ENCODE measurements around the gene ARMC7. TPM values are rescaled to one million over a fixed set of nuclear protein-coding genes. Genes with fewer than 3 reads are reported as not detected.

ARMC7 gene
- total RNA-seq, 1 experiment from 2014 or later = 43.2 TPM

GRCh38 chr17:75130059-75130631 lies 20.4 kb downstream of the ARMC7 start:
- CTCF ChIA-PET = interaction anchor here (1.3 to 4.9 kb wide), 7 partner anchors 15 to 168 kb away, joined by 3 to 50 read pairs (median 9); partner anchors contain the start of gene ARMC7
- no TSS peak for BruUV-seq (replicated peaks)
- Histone ChIP-seq H3K4me3 (replicated peaks in 1 of 2; ENCODE audit: low read depth in 1 of 2, low read length in 2 of 2) (peak overlapping the region; percentile 85), H3K27ac (ENCODE audit: low read depth, low read length) (peak overlapping the region; percentile 99), H3K9me3 (ENCODE audit: control insufficient read depth in 1 of 2, insufficient read depth in 1 of 2, low read depth in 1 of 2, low read length in 2 of 2) (no peaks in the 10 kb centered on the region), H3K79me2 (ENCODE audit: insufficient read depth, low read length) (peaks cover 71% of the 10 kb centered on the region), H3K9ac (ENCODE audit: low read length) (peak overlapping the region; percentile 99), H3K9me2 (ENCODE audit: insufficient read depth) (no peaks in the 10 kb centered on the region), H3K4me2 (ENCODE audit: low read length) (peak overlapping the region; percentile 86), H3K36me3 (ENCODE audit: control insufficient read depth in 1 of 2, insufficient read depth in 2 of 2, low read length in 2 of 2) (peaks cover 1 to 33% of the 10 kb centered on the region in 2 experiments; a peak in 1 of 4 replicates), H3K4me1 (ENCODE audit: control insufficient read depth in 1 of 2, insufficient read depth in 2 of 2, low read length in 2 of 2) (peaks cover 37 to 77% of the 10 kb centered on the region in 2 experiments), H4K20me1 (ENCODE audit: insufficient read depth) (no peaks in the 10 kb centered on the region), H2AFZ (ENCODE audit: low read depth, low read length, poor library complexity, severe bottlenecking) (no peak overlapping the region), H3K27me3 (ENCODE audit: insufficient read depth, low read length) (no peaks in the 10 kb centered on the region)
- DNase-seq (ENCODE audit: low read depth, low spot score) (no peak), ATAC-seq (no peak)
- TF ChIP-seq POLR2AphosphoS5 (IDR thresholded peaks at IDR 0.05; ENCODE audit: low read depth, low read length) = peak; percentile 51
- TF ChIP-seq RAD21 (IDR thresholded peaks at IDR 0.05; ENCODE audit: low read depth) = no peak
- TF ChIP-seq ATF3 (IDR thresholded peaks at IDR 0.05) = no peak
- no peak for TF ChIP-seq ELF1 (IDR thresholded peaks at IDR 0.05; ENCODE audit: borderline replicate concordance, low read depth)
- RAD21 ChIA-PET (ENCODE audit: low non-redundant PET in 1 of 2, low total read pairs in 2 of 2, uncharacterized antibody in 2 of 2, unreplicated experiment in 2 of 2) = interaction anchor here in 1 of 2 experiments (0.6 to 0.9 kb wide), 2 partner anchors 16 to 20 kb away, joined by 3 read pairs; no protein-coding TSS in a partner anchor
- intact Hi-C loops (cut with micrococcal nuclease) = no loop called here
- POLR2A ChIA-PET = interaction anchor here (0.7 to 2.2 kb wide), 11 partner anchors 8 to 169 kb away, joined by 3 to 7 read pairs (median 4); partner anchors contain the start of genes ARMC7 and JPT1

- Histone ChIP-seq H3K9ac (ENCODE audit: low read length) (peak overlapping the region; percentile 99), H3K9me3 (ENCODE audit: control insufficient read depth in 1 of 2, insufficient read depth in 1 of 2, low read depth in 1 of 2, low read length in 2 of 2) (no peaks in the 10 kb centered on the region), H3K36me3 (ENCODE audit: control insufficient read depth in 1 of 2, insufficient read depth in 2 of 2, low read length in 2 of 2) (peaks cover 4 to 38% of the 10 kb centered on the region in 2 experiments; a peak in 1 of 4 replicates), H3K4me3 (replicated peaks in 1 of 2; ENCODE audit: low read depth in 1 of 2, low read length in 2 of 2) (peak overlapping the region; percentile 85), H3K4me2 (ENCODE audit: low read length) (peak overlapping the region; percentile 86), H3K4me1 (ENCODE audit: control insufficient read depth in 1 of 2, insufficient read depth in 2 of 2, low read length in 2 of 2) (peaks cover 31 to 75% of the 10 kb centered on the region in 2 experiments), H4K20me1 (ENCODE audit: insufficient read depth) (no peaks in the 10 kb centered on the region), H3K27me3 (ENCODE audit: insufficient read depth, low read length) (no peaks in the 10 kb centered on the region), H3K27ac (ENCODE audit: low read depth, low read length) (peak overlapping the region; percentile 99), H3K79me2 (ENCODE audit: insufficient read depth, low read length) (peaks cover 65% of the 10 kb centered on the region), H3K9me2 (ENCODE audit: insufficient read depth) (no peaks in the 10 kb centered on the region), H2AFZ (ENCODE audit: low read depth, low read length, poor library complexity, severe bottlenecking) (no peak overlapping the region)
- ChIA-PET CTCF (interaction anchor here (0.6 to 4.9 kb wide), 11 partner anchors 10 to 169 kb away, joined by 3 to 50 read pairs (median 5); partner anchors contain the start of genes ARMC7 and MIF4GD), RAD21 (ENCODE audit: low non-redundant PET in 1 of 2, low total read pairs in 2 of 2, uncharacterized antibody in 2 of 2, unreplicated experiment in 2 of 2) (interaction anchor here (0.9 to 1.2 kb wide), 3 partner anchors 17 to 71 kb away, joined by 3 to 4 read pairs (median 3); no protein-coding TSS in a partner anchor), POLR2A (interaction anchor here (0.7 to 2.2 kb wide), 16 partner anchors 9 to 169 kb away, joined by 3 to 7 read pairs (median 4); partner anchors contain the start of genes ARMC7 and JPT1)
- ATAC-seq (peak; percentile 64), DNase-seq (ENCODE audit: low read depth, low spot score) (peak; percentile 69)
- TSS peak; percentile 63 for BruUV-seq (replicated peaks)
- TF ChIP-seq, protein P1, sequence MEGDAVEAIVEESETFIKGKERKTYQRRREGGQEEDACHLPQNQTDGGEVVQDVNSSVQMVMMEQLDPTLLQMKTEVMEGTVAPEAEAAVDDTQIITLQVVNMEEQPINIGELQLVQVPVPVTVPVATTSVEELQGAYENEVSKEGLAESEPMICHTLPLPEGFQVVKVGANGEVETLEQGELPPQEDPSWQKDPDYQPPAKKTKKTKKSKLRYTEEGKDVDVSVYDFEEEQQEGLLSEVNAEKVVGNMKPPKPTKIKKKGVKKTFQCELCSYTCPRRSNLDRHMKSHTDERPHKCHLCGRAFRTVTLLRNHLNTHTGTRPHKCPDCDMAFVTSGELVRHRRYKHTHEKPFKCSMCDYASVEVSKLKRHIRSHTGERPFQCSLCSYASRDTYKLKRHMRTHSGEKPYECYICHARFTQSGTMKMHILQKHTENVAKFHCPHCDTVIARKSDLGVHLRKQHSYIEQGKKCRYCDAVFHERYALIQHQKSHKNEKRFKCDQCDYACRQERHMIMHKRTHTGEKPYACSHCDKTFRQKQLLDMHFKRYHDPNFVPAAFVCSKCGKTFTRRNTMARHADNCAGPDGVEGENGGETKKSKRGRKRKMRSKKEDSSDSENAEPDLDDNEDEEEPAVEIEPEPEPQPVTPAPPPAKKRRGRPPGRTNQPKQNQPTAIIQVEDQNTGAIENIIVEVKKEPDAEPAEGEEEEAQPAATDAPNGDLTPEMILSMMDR (IDR thresholded peaks at IDR 0.05 in 2 of 3, conservative IDR thresholded peaks at IDR 0.05 in 1 of 3; ENCODE audit: borderline replicate concordance in 1 of 3, insufficient read depth in 1 of 3, low read depth in 2 of 3, low read length in 2 of 3) = peak in 2 of 3 experiments; percentile 77 to 86; a peak in 4 of 6 replicates
- TF ChIP-seq YY1 (IDR thresholded peaks at IDR 0.05; ENCODE audit: extremely low read depth, insufficient replicate concordance, low read depth, low read length) = peak; percentile 36
- TF ChIP-seq SIN3A (IDR thresholded peaks at IDR 0.05; ENCODE audit: low read depth) = no peak
- intact Hi-C loops (cut with micrococcal nuclease) = loop anchor here (1.0 kb wide), 2 partner anchors 16 to 41 kb away; no protein-coding TSS in a partner anchor
Observed at GRCh38 chr17:75130632-75131277, 21.0 kb downstream of the ARMC7 start.

All from HCT116 (cell line).